8988T (cell line): ENCODE results near the gene TENT5D.
"Not testable (repeated sequence)": the region's sequence is repeated elsewhere in the genome, so short reads cannot be mapped to it uniquely, and the experiment has no call there.

ENCODE experiments used
- DNase-seq: peaks from one replicate; pipeline ENCODE4 v3.0.0; 2011

Gene TENT5D

DNA sequence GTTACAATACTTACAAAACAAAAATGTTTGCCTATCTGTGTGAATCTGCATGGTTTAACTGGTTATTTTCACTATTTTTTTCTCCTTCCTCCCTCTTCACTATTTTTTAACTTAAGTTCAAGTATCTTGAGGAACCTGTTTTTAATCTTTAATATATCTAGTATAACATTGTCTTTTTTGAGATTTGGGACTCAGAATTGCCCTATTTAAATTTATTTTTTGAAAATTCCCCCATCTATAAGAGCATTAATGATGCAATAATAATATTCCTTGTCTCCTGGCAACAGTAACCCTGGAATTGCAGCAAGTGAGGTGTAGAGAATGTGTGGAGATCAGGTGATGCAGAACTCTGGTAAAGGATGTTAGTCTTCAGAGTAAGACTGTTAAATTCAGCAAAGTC, at the start of gene TENT5D:
TSS of gene TENT5D (plus strand) at position 301 of the 400 bp plus-strand sequence. CDS start 22,093 bp downstream, outside the sequence.
- DNase-seq = no peak

GRCh38 chrX:80385651-80386050, 34.6 kb upstream of the TENT5D start:
- DNase-seq = not testable (repeated sequence)

DNA sequence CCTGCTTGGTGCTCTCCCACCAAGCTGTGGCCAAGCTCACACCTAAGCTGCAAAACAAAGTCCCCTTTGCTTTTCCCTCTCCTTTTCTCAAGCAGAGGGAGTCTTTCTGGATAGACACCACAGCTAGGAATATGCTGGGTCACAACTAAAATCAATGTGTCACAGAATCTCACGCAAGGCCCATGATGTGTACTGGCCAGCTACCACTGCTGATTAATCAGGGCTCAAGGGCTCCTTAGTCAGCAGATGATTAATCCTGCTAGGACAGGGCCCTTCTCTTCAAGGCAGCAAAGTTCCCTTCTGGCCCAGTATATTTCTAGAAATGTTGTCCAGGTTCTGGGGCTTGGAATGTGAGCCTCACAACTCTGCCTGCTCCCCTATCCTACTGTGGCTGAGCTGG, 32.0 kb upstream of the TENT5D start:
- DNase-seq = no peak

DNA sequence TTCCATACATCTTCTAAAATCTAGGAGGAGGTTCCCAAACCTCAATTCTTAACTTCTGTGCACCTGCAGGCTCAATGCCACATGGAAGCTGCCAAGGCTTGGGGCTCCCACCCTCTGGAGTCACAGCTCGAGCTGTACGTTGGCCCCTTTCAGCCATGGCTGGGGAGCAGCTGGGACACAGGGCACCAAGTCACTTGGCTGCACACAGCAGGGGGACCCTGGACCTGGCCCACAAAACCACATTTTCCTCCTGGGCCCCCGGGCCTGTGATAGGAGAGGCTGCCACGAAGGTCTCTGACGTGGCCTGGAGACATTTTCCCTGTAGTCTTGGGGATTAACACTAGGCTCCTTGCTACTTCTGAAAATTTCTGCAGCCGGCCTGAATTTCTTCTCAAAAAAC, 8.2 kb upstream of the TENT5D start:
- DNase-seq = no peak

GRCh38 chrX:80423000-80423399, 2.8 kb downstream of the TENT5D start:
- DNase-seq = no peak

GRCh38 chrX:80423744-80424143, 3.5 kb downstream of the TENT5D start:
- no peak for DNase-seq

DNA sequence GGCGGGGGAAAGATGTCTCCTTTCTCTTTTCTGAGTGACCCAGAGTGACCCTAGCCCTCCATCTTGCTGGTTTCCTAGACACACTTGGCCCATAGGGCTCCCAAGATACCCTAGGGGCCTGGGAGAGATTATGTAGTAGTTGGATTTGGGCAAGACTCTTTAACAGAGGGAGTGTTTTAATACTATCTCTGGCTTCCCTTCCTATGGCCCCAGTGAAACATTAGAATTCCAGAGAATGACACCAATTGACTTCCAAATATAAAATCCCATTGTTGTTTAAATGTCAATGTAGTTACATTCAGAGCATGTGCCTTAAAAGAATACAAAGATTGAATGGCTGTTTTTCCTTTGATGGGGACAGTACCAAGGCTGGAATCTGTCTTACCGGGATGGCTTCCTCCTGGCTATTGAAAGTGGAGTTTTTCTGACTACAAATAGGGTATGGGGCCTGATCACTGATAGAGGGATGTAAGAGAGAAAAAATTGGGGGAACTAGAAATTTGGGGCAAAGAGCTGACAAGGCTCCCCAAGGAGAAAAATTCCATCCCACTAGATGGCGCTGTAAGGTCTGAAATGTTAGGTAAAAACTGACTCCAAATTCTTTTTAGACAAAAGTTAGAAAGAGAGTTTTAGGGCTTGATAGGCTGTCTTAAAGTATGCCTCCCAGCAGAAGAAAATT, 10.7 kb downstream of the TENT5D start:
- no peak for DNase-seq

DNA sequence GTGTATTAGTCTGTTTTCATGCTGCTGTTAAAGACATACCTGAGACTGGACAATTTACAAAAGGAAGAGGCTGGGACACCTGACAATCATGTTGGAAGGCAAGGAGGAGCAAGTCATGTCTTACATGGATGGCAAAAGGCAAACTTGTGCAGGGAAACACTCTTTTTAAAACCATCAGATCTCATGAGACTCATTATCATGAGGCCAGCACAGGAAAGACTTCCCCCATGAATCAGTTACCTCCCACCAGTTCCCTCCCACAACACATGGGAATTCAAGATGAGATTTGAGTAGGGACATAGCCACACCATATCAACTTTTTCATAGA, 11.2 kb downstream of the TENT5D start:
- DNase-seq = no peak

DNA sequence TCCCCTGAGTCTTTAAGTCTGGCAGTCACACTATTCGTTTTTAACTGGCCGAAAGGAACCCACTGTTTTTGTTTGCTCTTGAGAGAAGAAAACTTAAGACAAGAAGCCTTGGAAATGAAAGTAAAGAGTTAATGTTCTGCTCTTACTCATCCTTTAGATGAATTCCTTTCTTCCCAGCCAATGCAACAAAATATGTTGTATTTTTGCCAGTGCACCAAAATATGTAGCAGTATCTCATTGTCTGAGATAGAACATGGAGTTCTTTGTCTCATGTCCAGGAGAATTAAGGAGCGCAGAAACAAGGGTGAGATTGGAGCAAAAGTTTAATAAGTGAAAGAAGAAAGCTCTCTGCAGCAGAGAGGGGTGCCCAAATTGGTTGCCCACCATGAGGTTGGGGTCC, 12.2 kb downstream of the TENT5D start:
- DNase-seq = no peak

DNA sequence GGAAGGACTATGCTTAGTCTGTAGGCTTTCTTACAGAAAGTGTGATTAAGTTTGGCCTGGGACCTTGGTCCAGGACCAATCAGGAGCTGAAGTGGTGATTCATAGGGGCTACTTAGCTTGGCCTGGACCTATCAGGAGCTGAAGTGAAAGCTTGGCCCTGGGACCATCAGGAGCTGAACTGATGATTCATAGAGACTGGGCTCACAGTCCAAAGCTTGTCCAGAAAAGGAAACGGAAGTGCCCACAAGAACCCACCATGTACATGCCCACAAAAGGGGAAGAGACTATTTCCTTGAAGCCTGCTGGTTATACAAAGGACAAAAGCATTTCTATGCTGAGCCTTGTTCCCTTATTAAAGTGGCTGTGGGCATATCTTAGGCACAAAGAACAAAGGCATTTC, 12.6 kb downstream of the TENT5D start:
- no peak for DNase-seq

GRCh38 chrX:80468166-80468565, 47.9 kb downstream of the TENT5D start:
- DNase-seq = not testable (repeated sequence)

DNA sequence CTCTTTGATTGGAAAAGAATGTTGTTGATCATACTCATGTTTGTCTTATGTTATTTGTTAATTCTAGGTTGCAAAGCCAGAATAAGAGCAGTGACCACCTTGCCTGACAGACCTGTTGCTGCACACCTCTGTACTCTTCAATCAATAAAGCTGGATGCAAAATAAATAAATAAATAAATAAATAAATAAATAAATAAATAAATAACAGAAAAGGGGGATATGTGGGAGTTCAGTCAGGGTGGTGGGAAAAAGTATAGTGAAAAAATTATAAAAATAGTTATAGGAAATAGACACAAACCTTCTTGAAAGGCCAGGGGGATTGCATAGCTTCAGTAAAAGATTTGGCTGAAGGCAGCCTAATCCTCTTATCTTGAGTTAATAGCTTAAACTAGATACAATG, 51.3 kb downstream of the TENT5D start:
- no peak for DNase-seq

DNA sequence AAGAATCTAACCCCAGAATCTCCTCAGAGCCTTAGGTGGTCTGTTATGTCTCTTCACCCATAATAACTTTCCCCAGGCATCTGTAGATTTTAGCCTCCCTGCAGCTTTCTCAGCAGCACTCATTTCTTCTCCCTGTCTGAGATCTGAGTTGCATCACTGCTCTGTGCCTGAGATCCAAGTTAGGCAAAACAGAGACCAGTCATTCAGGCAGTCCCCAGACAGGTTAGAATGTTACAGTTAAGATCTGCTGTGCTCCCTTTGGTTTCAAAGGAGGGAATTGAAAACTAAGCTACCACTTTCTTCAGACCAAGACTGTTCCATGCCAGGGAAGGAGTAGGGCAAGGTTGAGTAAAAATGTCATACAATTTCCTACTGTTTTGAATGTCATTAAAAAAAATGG, 65.3 kb downstream of the TENT5D start:
- no peak for DNase-seq

DNA sequence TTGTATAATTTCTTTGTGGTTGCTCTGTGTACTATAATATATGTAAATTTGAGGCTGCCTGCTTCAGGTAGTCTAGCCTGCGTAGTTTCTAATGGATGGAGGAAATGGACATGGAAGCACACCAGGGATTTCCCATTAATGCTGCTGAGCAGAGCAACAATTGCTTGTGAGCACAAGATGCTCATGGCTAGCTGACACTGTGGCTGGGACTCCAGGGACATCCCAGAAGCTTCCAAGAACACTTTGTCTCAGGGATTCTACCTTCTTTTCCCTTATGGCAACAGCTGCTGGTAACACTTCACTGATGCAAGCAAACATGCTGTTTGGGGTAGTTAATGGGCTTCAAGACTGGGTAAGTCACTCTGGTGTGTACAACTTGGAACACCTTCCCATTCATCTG, 66.1 kb downstream of the TENT5D start:
- no peak for DNase-seq

DNA sequence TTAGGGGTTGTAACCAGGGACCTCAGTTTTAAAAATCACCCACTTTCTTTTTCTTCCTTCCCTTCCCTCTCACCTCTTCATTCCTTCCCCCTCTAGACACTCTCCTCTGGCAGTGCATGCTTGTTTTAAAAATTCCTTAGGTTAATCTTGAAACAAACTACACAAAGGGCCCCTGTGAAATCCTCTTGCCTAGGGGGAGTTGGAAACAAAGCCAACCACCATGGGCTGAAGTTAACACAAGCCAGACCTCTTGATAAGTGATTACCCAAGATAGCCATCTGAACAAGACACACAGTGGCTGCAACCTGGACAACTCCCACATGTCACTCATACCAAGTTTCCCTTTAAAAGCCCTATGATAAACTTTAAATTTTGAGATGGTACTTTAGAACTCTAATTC, 68.9 kb downstream of the TENT5D start:
- DNase-seq = no peak
